K562 (cell line): ENCODE results near the gene APOM. TPM values are rescaled to one million over a fixed set of nuclear protein-coding genes. Genes with fewer than 3 reads are reported as not detected.

Source experiments
- ETV1 ChIP-seq: fragments of 450-650 bp; conservative IDR thresholded peaks from 2 replicates; pipeline ENCODE4 v1.6.1; 2016; ENCODE audit warnings: missing genetic modification characterization, control low read depth, low read depth, missing compliant biosample characterization
- FIP1L1 ChIP-seq: fragments of 200-400 bp; formaldehyde crosslinking; IDR thresholded peaks from 2 replicates; pipeline ENCODE4 v1.6.1; 2018; ENCODE audit warnings: mild to moderate bottlenecking, low read depth, low read length; ENCODE audit not compliant: poor library complexity, severe bottlenecking
- HDAC2 ChIP-seq: fragments of 450-650 bp; IDR thresholded peaks from 2 replicates; pipeline ENCODE4 v1.6.1; 2016; ENCODE audit warnings: mild to moderate bottlenecking
- HMG20B ChIP-seq: fragments of 250-450 bp; sonication (Bioruptor Pico); IDR thresholded peaks from 2 replicates; pipeline ENCODE4 v1.5.0; 2021; ENCODE audit warnings: mild to moderate bottlenecking
- MAFF ChIP-seq: IDR thresholded peaks from 2 replicates; pipeline ENCODE4 v1.6.1; 2012; ENCODE audit warnings: low read length, improper control_type of control experiment
- MAFG ChIP-seq: fragments of 450-650 bp; conservative IDR thresholded peaks from 2 replicates; pipeline ENCODE4 v1.6.1; 2016; ENCODE audit warnings: missing genetic modification characterization, missing compliant biosample characterization
- MIER1 ChIP-seq: fragments of 450-650 bp; IDR thresholded peaks from 2 replicates; pipeline ENCODE4 v1.6.1; 2016; ENCODE audit warnings: antibody characterized with exemption, mild to moderate bottlenecking, low read depth
- NR1H2 ChIP-seq: sonication (generic); formaldehyde crosslinking; IDR thresholded peaks from 2 replicates; pipeline ENCODE4 v1.4.0; 2020; ENCODE audit warnings: mild to moderate bottlenecking, missing genetic modification reagents
- SAP30 ChIP-seq: fragments of 200-600 bp; sonication (generic); IDR thresholded peaks from 2 replicates; pipeline ENCODE4 v1.6.1; 2012; ENCODE audit warnings: borderline replicate concordance, low read depth, mild to moderate bottlenecking, moderate library complexity, low read length, control low read depth, inconsistent platforms; ENCODE audit not compliant: insufficient read depth, poor library complexity, severe bottlenecking
- SMARCA4 ChIP-seq: fragments of 450-650 bp; IDR thresholded peaks from 2 replicates; pipeline ENCODE4 v1.6.1; 2016
- SMARCC2 ChIP-seq: fragments of 450-650 bp; IDR thresholded peaks from 2 replicates; pipeline ENCODE4 v1.6.1; 2017; ENCODE audit warnings: antibody characterized with exemption, moderate library complexity, mild to moderate bottlenecking, low read depth
- SRF ChIP-seq, 2 experiments: fragments of 250-450, 450-650 bp in 1 of 2; sonication (Bioruptor Pico) in 1 of 2; sonication (generic) in 1 of 2; formaldehyde crosslinking; IDR thresholded peaks; 2 replicates each; pipeline versions ENCODE4 v1.5.0 to v1.5.1; 2020 to 2022; ENCODE audit warnings: mild to moderate bottlenecking in 1 of 2, missing genetic modification reagents in 1 of 2
- TRIM24 ChIP-seq, 2 experiments: fragments of 450-650 bp; IDR thresholded peaks; 2 replicates each; pipeline ENCODE4 v1.6.1; 2016
- TRIM25 ChIP-seq: fragments of 450-650 bp; IDR thresholded peaks from 2 replicates; pipeline ENCODE4 v1.7.0; 2016; ENCODE audit warnings: borderline replicate concordance
- TRIM28 ChIP-seq: fragments of 450-650 bp; IDR thresholded peaks from 2 replicates; pipeline ENCODE4 v1.6.1; 2017
- XRCC3 ChIP-seq: fragments of 450-650 bp; IDR thresholded peaks from 2 replicates; pipeline ENCODE4 v1.6.1; 2017; ENCODE audit warnings: mild to moderate bottlenecking, moderate library complexity
- ZFP91 ChIP-seq: sonication (generic); formaldehyde crosslinking; IDR thresholded peaks from 2 replicates; pipeline ENCODE4 v1.8.0; 2022; ENCODE audit warnings: mild to moderate bottlenecking, missing genetic modification reagents
- ZNF354B ChIP-seq: fragments of 250-450 bp; sonication (Bioruptor Pico); IDR thresholded peaks from 2 replicates; pipeline ENCODE4 v1.4.0; 2020
- polyA plus RNA-seq, 8 experiments: library from polyadenylated mRNA; depleted of rRNA in 4 of 8; stranded (reverse) in 5 of 8; unstranded in 3 of 8; fragments of >200 nt; fragmentation: Nextera tagmentation in 2 of 8; fragmentation: Illumina TruSeq in 1 of 8; extraction: Ambion mirVana in 2 of 8; extraction: Trizol in 1 of 8; gene quantifications; 2 replicates each; pipeline versions ENCODE4 v1.2.1 to v1.2.3, GENCODE V29; 2011 to 2014; ENCODE audit warnings: inconsistent platforms in 1 of 8, missing spikeins in 1 of 8
- total RNA-seq, 7 experiments: library from RNA; depleted of rRNA in 6 of 7; stranded (reverse); fragments of >200 nt in 6 of 7; fragmentation: Illumina TruSeq in 2 of 7; extraction: Trizol in 2 of 7; gene quantifications; 2 replicates each; pipeline versions ENCODE4 v1.2.1 to v1.2.3, GENCODE V29; 2011 to 2021; ENCODE audit warnings: low replicate concordance in 1 of 7
- TF ChIP-seq, protein P1 (sequence below): fragments of 250-450 bp; sonication (Bioruptor Pico); IDR thresholded peaks from 2 replicates; pipeline ENCODE4 v1.5.0; 2021; ENCODE audit warnings: mild to moderate bottlenecking, moderate library complexity
- TF ChIP-seq, protein P2 (sequence below): fragments of 450-650 bp; IDR thresholded peaks from 2 replicates; pipeline ENCODE4 v1.6.1; 2014; ENCODE audit warnings: low read depth, mild to moderate bottlenecking, moderate library complexity, borderline replicate concordance

Gene APOM
- total and polyA plus RNA-seq, 9 of the 15 experiments (the other 6 are each of a cell fraction or from before 2014, with no cell fraction given) = 5.7 to 24.3 (median 10.4) TPM

DNA sequence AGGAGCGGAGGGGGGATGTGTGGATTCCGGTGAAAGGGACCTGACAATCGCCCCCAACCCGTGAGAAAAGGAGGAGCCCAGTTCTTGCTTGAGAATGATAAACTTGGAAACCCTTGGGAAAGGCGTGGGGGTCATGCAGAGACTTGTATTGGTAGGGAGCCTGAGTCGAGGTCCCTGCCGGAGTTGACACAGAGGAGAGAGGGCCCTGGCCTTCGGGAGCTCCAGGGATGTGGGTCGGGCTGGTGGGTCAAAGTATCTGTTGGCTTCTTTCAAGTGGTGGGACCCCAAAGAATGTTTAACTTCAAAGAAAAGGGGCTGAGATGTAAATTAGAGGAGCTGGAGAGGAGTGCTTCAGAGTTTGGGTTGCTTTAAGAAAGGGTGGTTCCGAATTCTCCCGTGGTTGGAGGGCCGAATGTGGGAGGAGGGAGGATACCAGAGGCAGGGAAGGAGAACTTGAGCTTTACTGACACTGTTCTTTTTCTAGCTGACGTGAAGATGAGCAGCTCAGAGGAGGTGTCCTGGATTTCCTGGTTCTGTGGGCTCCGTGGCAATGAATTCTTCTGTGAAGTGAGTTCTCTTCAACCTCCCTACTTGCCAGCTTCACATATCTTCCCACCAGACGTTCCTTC is 10.8 kb downstream of the APOM start (continued):
- TF ChIP-seq, protein P1, sequence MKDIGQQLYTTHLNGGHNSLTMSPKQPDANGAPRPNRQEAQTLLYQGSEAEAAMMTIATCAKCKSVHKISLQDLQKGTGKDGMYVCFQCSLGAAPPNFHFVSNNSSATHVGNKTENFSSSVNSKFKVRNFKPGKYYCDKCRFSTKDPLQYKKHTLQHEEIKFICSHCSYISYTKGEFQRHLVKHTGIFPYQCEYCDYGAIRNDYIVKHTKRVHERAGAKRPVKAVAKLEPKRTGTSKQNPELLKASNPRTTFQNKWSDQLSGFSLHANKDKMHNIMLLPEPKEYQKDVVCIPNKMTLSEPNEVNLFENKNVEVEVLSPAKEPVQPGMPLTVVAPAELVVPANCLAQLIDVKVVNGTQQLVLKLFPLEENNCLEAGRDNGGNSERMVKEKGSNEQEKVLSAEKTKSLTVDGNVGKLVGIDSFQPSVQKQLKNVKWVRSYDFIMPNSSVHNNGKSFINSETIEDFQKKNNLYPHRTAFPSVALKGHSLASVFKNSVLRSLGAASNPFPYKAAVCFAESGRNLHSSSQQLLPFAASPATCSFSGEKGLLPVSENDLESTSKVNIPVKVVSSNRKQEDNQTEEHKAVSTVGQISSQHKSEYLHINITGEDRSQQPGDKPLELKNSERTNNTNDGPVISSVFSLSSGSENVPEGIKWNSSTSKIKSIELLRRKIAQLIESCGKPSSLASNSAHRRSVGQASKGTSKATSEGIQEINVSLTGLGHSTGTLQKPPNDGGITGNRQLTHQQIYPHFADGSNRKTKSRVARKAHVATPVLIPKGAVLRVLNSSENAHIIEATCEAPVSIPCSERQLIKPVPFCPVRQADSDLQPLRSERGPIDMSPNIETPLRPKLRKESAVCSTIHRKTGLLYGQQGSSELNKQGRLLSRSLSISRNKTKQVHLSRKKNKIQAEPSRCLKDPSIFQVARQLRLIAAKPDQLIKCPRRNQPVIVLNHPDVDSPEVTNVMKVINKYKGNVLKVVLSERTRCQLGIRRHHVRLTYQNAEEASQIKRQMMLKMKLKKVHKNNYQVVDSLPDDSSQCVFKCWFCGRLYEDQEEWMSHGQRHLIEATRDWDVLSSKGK (CRISPR knock-in tag) = no peak
- 0 out of 2 replicates have a peak, but pooled peaks have one; percentile 62 for TF ChIP-seq SMARCC2
- TF ChIP-seq TRIM28 = no peak
- TF ChIP-seq, protein P2, sequence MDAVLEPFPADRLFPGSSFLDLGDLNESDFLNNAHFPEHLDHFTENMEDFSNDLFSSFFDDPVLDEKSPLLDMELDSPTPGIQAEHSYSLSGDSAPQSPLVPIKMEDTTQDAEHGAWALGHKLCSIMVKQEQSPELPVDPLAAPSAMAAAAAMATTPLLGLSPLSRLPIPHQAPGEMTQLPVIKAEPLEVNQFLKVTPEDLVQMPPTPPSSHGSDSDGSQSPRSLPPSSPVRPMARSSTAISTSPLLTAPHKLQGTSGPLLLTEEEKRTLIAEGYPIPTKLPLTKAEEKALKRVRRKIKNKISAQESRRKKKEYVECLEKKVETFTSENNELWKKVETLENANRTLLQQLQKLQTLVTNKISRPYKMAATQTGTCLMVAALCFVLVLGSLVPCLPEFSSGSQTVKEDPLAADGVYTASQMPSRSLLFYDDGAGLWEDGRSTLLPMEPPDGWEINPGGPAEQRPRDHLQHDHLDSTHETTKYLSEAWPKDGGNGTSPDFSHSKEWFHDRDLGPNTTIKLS = no peak
- peak; percentile 14; the same call in 1 of the 2 replicates for TF ChIP-seq NR1H2
- TF ChIP-seq TRIM25 = 0 out of 2 replicates have a peak, but pooled peaks have one; percentile 67
- no peak for TF ChIP-seq MAFF
- TF ChIP-seq SAP30 = peak; percentile 84
- TF ChIP-seq SMARCA4 = no peak; the same call in 1 of the 2 replicates
- TF ChIP-seq ETV1 (tag) = no peak
- TF ChIP-seq ZFP91 = no peak
- TF ChIP-seq HDAC2 = 0 out of 2 replicates have a peak, but pooled peaks have one; percentile 32
- no peak for TF ChIP-seq FIP1L1
- peak; percentile 35; the same call in 1 of the 2 replicates for TF ChIP-seq MIER1
- 0 out of 4 replicates have a peak, but pooled peaks have one; percentile 5 to 26 for TF ChIP-seq TRIM24 (IDR thresholded peaks at IDR 0.05)
- TF ChIP-seq SRF (CRISPR knock-in tag; IDR thresholded peaks at IDR 0.05) = 0 out of 4 replicates have a peak, but pooled peaks of 1 of the 2 experiments have one; percentile 56
- no peak for TF ChIP-seq ZNF354B (CRISPR knock-in tag)
- TF ChIP-seq MAFG (tag) = no peak
- TF ChIP-seq XRCC3 = no peak
- peak; percentile 51; the same call in 1 of the 2 replicates for TF ChIP-seq HMG20B (CRISPR knock-in tag)
